H9 (cell line): ENCODE measurements around the gene EIF3D. TPM values are rescaled to one million over a fixed set of nuclear protein-coding genes. Genes with fewer than 3 reads are reported as not detected.
A peak's percentile ranks its signal among the peaks of the same experiment; 100 is the strongest.

ENCODE experiments used
- DNase-seq: peaks from one replicate; pipeline ENCODE4 v3.0.0-alpha.2; 2017
- H2AFZ ChIP-seq: one replicate; pipeline ENCODE4 v1.6.1; 2013; ENCODE audit warnings: mild to moderate bottlenecking, low read length, control low read depth, moderate library complexity
- H2AK5ac ChIP-seq: 2 replicates; pipeline ENCODE4 v1.6.1; 2013; ENCODE audit warnings: low read length, control low read depth, mixed read lengths; ENCODE audit not compliant: insufficient read length
- H2BK120ac ChIP-seq: one replicate; pipeline ENCODE4 v1.6.1; 2013; ENCODE audit warnings: low read depth, mild to moderate bottlenecking, low read length, control low read depth, inconsistent platforms; ENCODE audit not compliant: poor library complexity, severe bottlenecking
- H2BK12ac ChIP-seq: 2 replicates; pipeline ENCODE4 v1.6.1; 2013; ENCODE audit warnings: low read length, control low read depth, mixed read lengths, low read depth; ENCODE audit not compliant: insufficient read length
- H2BK15ac ChIP-seq: 2 replicates; pipeline ENCODE4 v1.6.1; 2013; ENCODE audit warnings: low read depth, low read length, control low read depth
- H2BK20ac ChIP-seq: one replicate; pipeline ENCODE4 v1.6.1; 2013; ENCODE audit warnings: low read depth, mild to moderate bottlenecking, low read length, control low read depth, inconsistent platforms; ENCODE audit not compliant: poor library complexity, severe bottlenecking
- H2BK5ac ChIP-seq: 2 replicates; pipeline ENCODE4 v1.6.1; 2013; ENCODE audit warnings: low read length, control low read depth, mixed read lengths; ENCODE audit not compliant: insufficient read length
- H3K14ac ChIP-seq: 2 replicates; pipeline ENCODE4 v1.6.1; 2013; ENCODE audit warnings: low read length, control low read depth; ENCODE audit not compliant: insufficient read depth
- H3K18ac ChIP-seq: 2 replicates; pipeline ENCODE4 v1.6.1; 2013; ENCODE audit warnings: low read depth, mild to moderate bottlenecking, mixed read lengths, low read length, control low read depth; ENCODE audit not compliant: insufficient read length
- H3K23ac ChIP-seq: 2 replicates; pipeline ENCODE4 v1.6.1; 2013; ENCODE audit warnings: low read length, control low read depth, mixed read lengths, low read depth; ENCODE audit not compliant: insufficient read length
- H3K23me2 ChIP-seq: 2 replicates; pipeline ENCODE4 v1.6.1; 2013; ENCODE audit warnings: low read depth, mild to moderate bottlenecking, mixed read lengths, low read length, control low read depth; ENCODE audit not compliant: insufficient read length, poor library complexity, severe bottlenecking
- H3K27ac ChIP-seq: 2 replicates; pipeline ENCODE4 v1.5.1; 2013; ENCODE audit warnings: low read length, control low read depth, mixed read lengths, low read depth; ENCODE audit not compliant: insufficient read length
- H3K27me3 ChIP-seq: 2 replicates; pipeline ENCODE4 v1.6.1; 2013; ENCODE audit warnings: low read length, control low read depth, inconsistent platforms; ENCODE audit not compliant: insufficient read depth
- H3K4ac ChIP-seq: 2 replicates; pipeline ENCODE4 v1.6.1; 2013; ENCODE audit warnings: low read depth, mild to moderate bottlenecking, control low read depth, inconsistent platforms, low read length, moderate library complexity
- H3K4me1 ChIP-seq: 2 replicates; pipeline ENCODE4 v1.6.1; 2013; ENCODE audit warnings: low read length, control low read depth, inconsistent platforms; ENCODE audit not compliant: insufficient read depth
- H3K4me2 ChIP-seq: 2 replicates; pipeline ENCODE4 v1.6.1; 2013; ENCODE audit warnings: low read length, control low read depth, mixed read lengths; ENCODE audit not compliant: insufficient read length, insufficient read depth
- H3K56ac ChIP-seq: 2 replicates; pipeline ENCODE4 v1.6.1; 2013; ENCODE audit warnings: low read depth, mild to moderate bottlenecking, mixed read lengths, low read length, control low read depth; ENCODE audit not compliant: insufficient read length
- H3K79me1 ChIP-seq: 2 replicates; pipeline ENCODE4 v1.6.1; 2013; ENCODE audit warnings: low read depth, mild to moderate bottlenecking, moderate library complexity, low read length, control low read depth, inconsistent platforms; ENCODE audit not compliant: insufficient read depth, poor library complexity, severe bottlenecking
- H3K79me2 ChIP-seq: 2 replicates; pipeline ENCODE4 v1.6.1; 2013; ENCODE audit warnings: low read length, control low read depth, inconsistent platforms; ENCODE audit not compliant: insufficient read depth
- H3K9ac ChIP-seq: 2 replicates; pipeline ENCODE4 v1.6.1; 2013; ENCODE audit warnings: low read length, control low read depth, mixed read lengths; ENCODE audit not compliant: insufficient read length; ENCODE audit errors: extremely low read depth
- H3K9me3 ChIP-seq: one replicate; pipeline ENCODE4 v1.6.1; 2013; ENCODE audit warnings: low read depth, low read length, inconsistent platforms; ENCODE audit not compliant: control insufficient read depth
- H3T11ph ChIP-seq: one replicate; pipeline ENCODE4 v1.6.1; 2013; ENCODE audit warnings: mild to moderate bottlenecking, low read length, control low read depth, inconsistent platforms
- H4K20me1 ChIP-seq: one replicate; pipeline ENCODE4 v1.6.1; 2013; ENCODE audit not compliant: control insufficient read depth, insufficient read length, insufficient read depth
- H4K5ac ChIP-seq: 2 replicates; pipeline ENCODE4 v1.6.1; 2013; ENCODE audit warnings: low read depth, mild to moderate bottlenecking, mixed read lengths, low read length, control low read depth; ENCODE audit not compliant: insufficient read length
- H4K8ac ChIP-seq: replicated peaks from 2 replicates; pipeline ENCODE4 v1.6.1; 2013; ENCODE audit warnings: low read length, control low read depth, mixed read lengths, low read depth; ENCODE audit not compliant: insufficient read length
- H4K91ac ChIP-seq: 2 replicates; pipeline ENCODE4 v1.6.1; 2013; ENCODE audit warnings: low read depth, mild to moderate bottlenecking, moderate library complexity, mixed read lengths, low read length, control low read depth; ENCODE audit not compliant: insufficient read length
- H3K27ac Mint-ChIP-seq, 3 experiments: 2 replicates in 2 of 3; 3 replicates in 1 of 3; pipeline ENCODE4 v1.8.0; 2020 to 2021; ENCODE audit warnings: mixed read lengths in 3 of 3, mild to moderate bottlenecking in 1 of 3, moderate library complexity in 1 of 3
- H3K27me3 Mint-ChIP-seq: 2 replicates; pipeline ENCODE4 v1.8.0; 2021; ENCODE audit warnings: low read depth, mild to moderate bottlenecking, moderate library complexity, mixed read lengths
- H3K36me3 Mint-ChIP-seq, 3 experiments: 2 replicates in 2 of 3; 3 replicates in 1 of 3; pipeline ENCODE4 v1.8.0; 2020 to 2021; ENCODE audit warnings: low read depth in 3 of 3, mixed read lengths in 3 of 3; ENCODE audit not compliant: insufficient read depth in 1 of 3
- H3K4me1 Mint-ChIP-seq, 2 experiments: 2 replicates each; pipeline ENCODE4 v1.8.0; 2020; ENCODE audit warnings: mixed read lengths in 2 of 2
- H3K4me3 Mint-ChIP-seq, 2 experiments: 2 replicates in 1 of 2; 3 replicates in 1 of 2; pipeline ENCODE4 v1.8.0; 2020 to 2021; ENCODE audit warnings: mild to moderate bottlenecking in 2 of 2, mixed read lengths in 2 of 2, moderate library complexity in 1 of 2
- H3K9me3 Mint-ChIP-seq, 2 experiments: 2 replicates in 1 of 2; 3 replicates in 1 of 2; pipeline ENCODE4 v1.8.0; 2020; ENCODE audit warnings: mild to moderate bottlenecking in 2 of 2, mixed read lengths in 2 of 2, moderate library complexity in 1 of 2
- CTCF ChIP-seq: fragments of 200-600 bp; sonication (generic); conservative IDR thresholded peaks from 3 replicates; pipeline ENCODE4 v1.8.0; 2021; ENCODE audit warnings: antibody characterized with exemption, mild to moderate bottlenecking
- WGBS: extraction: QIAGEN DNeasy Blood & Tissue Kit; methylation state at CpG from one replicate; pipeline ENCODE4 v1.1.7; 2013; ENCODE audit warnings: missing lambda C conversion rate, low lambda C conversion rate, mixed read lengths; ENCODE audit not compliant: insufficient read length; ENCODE audit errors: extremely low coverage; 5-methylcytosine and 5-hydroxymethylcytosine counted together
- total RNA-seq: library from RNA; stranded (reverse); gene quantifications from 2 replicates; pipeline ENCODE4 v1.2.1, GENCODE V29; 2021

The EIF3D gene
- total RNA-seq, 1 experiment from 2014 or later: 198 TPM

GRCh38 chr22:36569999-36570398 is 41.0 kb upstream of the EIF3D start:
- no peaks in the 10 kb centered on the region for H3K79me2 ChIP-seq
- no peak overlapping the region for H2AFZ ChIP-seq

More at GRCh38 chr22:36569999-36570398, 41.0 kb upstream of the EIF3D start:
- Histone ChIP-seq H3K4me2 (no peak overlapping the region), H3K4ac (no peak overlapping the region), H4K91ac (no peak overlapping the region), H3K4me1 (no peaks in the 10 kb centered on the region), H2BK5ac (no peak overlapping the region), H3K9ac (no peak overlapping the region), H3K79me1 (no peaks in the 10 kb centered on the region), H3K9me3 (no peaks in the 10 kb centered on the region), H4K5ac (no peak overlapping the region), H2BK120ac (no peak overlapping the region), H3T11ph (no peak overlapping the region), H4K8ac (no peak overlapping the region), H3K23ac (no peak overlapping the region), H3K18ac (no peak overlapping the region), H2BK12ac (no peak overlapping the region), H4K20me1 (no peaks in the 10 kb centered on the region), H2BK15ac (no peak overlapping the region), H3K27me3 (no peaks in the 10 kb centered on the region), H3K27ac (no peak overlapping the region), H2BK20ac (no peak overlapping the region), H2AK5ac (no peak overlapping the region), H3K56ac (no peak overlapping the region), H3K14ac (no peak overlapping the region), H3K23me2 (no peaks in the 10 kb centered on the region)
- Mint-ChIP-seq H3K36me3 (no peaks in the 10 kb centered on the region), H3K4me3 (no peak overlapping the region), H3K27me3 (peaks cover 10% of the 10 kb centered on the region), H3K4me1 (peaks cover 14 to 22% of the 10 kb centered on the region in 2 experiments), H3K27ac (peak overlapping the region in 1 of 3 experiments; percentile 34; a peak in 2 of 7 replicates), H3K9me3 (no peaks in the 10 kb centered on the region)
- TF ChIP-seq CTCF: peak; percentile 62
- DNase-seq: peak; percentile 83
- WGBS: no CpG with 5 or more reads among the region's 12 CpGs
